HG03060 (cell line): ENCODE results near the gene RGS7.
"Not testable (repeated sequence)": the region's sequence is repeated elsewhere in the genome, so short reads cannot be mapped to it uniquely, and the experiment has no call there.

Experiments used
- ATAC-seq: cut with Tn5 transposase; IDR thresholded peaks from one replicate; pipeline ENCODE4 v1.9.1; 2021; ENCODE audit warnings: low read depth, moderate number of reproducible peaks; ENCODE audit not compliant: unreplicated experiment

Gene RGS7

DNA sequence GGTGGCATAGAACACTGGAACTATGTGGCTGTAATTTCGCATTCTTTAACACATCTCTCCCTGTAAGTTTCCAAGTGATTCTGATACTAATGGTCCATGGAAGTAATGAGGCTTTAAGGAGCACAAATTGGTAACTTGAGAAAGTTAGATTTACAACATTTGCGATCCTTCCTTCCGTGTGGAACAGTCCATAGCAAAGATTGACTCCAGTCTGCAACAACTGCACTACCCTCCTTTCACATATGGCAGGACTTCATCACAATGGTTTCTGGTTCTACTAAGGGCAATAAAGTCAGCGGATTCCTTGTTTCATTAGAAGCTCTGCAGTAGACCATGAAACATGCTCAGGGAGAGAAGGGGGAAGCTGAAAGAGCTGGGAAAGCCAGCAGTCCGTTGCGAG, 261.2 kb downstream of the RGS7 start:
- ATAC-seq, result no peak

DNA sequence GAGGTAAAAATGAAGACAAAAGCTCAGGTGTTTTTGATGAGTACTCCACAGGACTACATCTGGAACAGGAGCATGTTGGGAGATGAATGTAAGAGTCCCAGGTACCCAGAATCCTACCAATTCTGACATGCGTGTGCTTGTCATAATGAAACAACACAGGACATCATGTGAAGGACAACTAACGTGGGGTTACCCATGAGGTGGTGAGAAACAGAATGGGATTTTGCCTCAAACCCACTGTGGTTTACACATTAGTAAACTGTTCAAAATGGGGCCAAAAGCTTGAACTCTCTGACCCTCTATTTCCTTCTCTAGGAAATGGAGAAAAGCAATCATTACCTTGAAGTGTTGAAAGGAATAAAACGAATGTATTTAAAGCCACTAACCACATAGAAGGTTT, 266.2 kb downstream of the RGS7 start:
- no peak for ATAC-seq

DNA sequence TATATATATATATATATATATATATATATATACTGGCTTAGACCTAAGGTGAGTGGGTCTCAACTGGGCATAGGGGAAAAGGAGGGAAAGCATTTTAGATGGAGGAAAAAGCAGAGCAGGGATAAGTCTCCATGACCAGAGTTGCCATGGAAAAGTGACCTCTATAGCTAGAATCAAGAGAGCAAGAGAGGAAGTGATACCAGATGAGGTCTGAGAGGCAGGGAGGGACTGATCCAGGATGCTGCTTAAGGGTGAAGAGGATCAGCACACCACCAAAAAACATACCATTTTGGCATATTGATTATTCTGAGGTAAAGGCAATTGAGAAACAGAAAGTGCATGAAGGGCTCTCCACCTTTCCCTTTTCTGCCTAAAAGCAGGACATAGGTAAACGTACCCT, 267.9 kb downstream of the RGS7 start:
- ATAC-seq, result not testable (repeated sequence)

DNA sequence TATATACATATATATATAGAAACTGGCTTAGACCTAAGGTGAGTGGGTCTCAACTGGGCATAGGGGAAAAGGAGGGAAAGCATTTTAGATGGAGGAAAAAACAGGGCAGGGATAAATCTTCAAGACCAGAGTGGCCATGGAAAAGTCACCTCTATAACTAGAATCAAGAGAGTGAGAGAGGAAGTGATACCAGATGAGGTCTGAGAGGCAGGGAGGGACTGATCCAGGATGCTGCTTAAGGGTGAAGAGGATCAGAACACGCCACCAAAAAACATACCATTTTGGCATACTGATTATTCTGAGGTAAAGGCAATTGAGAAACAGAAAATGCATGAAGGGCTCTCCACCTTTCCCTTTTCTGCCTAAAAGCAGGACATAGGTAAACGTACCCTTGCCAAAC, 268.9 kb downstream of the RGS7 start:
- ATAC-seq, result not testable (repeated sequence)

- ATAC-seq, result no peak
These were observed 270.3 kb downstream of the RGS7 start for GRCh38 chr1:241086686-241087085.

DNA sequence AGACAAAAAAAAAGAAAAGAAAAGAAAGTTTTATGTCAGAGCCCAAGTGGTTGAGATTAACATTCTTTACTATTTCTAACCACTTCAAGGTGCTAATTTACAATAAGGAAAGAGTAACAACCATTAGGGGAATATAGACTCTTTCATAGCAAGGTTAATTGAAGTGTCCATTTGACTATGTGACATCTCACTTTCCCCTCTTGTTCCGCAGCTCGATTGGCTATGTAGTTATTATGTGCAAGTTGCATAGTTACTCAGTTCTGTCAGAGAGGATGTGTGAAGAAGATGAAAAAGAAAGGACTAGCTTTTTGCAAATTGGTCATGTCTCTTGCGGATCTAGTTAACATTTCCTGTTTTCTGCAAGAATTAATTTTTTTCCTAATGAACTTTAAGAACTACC, 273.7 kb downstream of the RGS7 start:
- ATAC-seq, result no peak

DNA sequence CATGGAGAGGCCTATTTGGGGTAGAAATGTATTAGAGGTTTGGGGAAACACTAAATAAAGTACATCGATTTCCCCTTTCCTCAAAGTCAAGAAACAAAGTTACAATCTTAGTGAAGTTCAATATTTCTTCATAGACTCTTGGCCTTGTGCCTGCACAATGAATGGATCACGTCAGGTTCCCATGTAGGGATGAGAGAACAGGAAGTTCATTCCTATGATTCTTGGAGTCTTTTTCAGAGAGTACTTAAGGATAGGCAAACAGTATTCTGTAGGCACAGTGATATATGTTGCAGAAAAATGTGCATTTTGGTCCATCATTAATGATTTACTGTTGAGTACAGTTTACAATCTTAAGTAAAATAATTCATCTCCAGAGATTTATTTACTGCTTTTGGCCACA, 275.5 kb downstream of the RGS7 start:
- no peak for ATAC-seq

DNA sequence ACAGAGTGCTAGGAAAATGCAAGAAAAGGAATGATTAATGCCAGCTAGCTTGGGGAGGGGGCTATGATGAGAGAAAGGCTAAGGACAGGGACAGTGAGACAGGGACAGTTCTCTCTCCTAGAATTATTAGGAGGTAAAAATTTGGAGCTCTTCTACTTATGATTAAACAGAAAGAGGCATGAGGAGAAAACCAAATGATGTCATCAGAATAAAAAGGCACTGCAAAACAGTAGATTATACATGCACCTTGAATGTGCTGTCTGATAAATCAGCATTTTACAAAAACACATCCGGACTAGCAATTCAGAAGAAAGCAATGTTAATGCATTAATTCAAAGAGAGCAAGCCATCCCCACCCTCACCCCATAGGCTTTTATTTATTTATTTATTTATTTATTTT, 277.5 kb downstream of the RGS7 start:
- no peak for ATAC-seq

- no peak for ATAC-seq
These were observed 278.0 kb downstream of the RGS7 start for GRCh38 chr1:241079047-241079446.

GRCh38 chr1:241077386-241078147, 279.4 kb downstream of the RGS7 start:
- ATAC-seq, result no peak

DNA sequence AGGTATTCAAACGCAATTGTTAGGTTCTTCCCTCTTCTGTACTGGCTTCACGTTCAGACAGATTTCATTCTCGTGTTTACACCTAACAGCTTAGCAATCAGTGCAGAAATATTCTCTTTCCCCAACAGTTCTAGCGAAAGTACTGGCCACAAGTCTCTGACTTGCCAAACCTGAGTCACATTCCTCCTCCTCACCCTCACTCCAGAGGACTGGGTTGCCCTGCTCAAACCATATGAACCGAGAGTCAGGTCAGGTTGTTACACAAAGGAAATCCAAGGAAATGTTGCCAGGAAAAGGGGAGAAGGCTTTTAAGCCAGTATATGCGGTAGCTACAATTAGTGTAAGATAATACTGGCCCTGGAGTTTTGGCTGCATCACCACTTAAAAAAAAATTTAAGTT, 282.5 kb downstream of the RGS7 start:
- ATAC-seq, result no peak

- no peak for ATAC-seq
These were observed 288.6 kb downstream of the RGS7 start for GRCh38 chr1:241068359-241068758.

GRCh38 chr1:241063276-241063675, 293.7 kb downstream of the RGS7 start:
- no peak for ATAC-seq

- ATAC-seq, result no peak
These were observed 295.9 kb downstream of the RGS7 start for GRCh38 chr1:241061062-241061461.

- ATAC-seq, result no peak
These were observed 308.4 kb downstream of the RGS7 start for GRCh38 chr1:241048622-241049021.

- ATAC-seq, result no peak
These were observed 311.3 kb downstream of the RGS7 start for GRCh38 chr1:241045659-241046058.

DNA sequence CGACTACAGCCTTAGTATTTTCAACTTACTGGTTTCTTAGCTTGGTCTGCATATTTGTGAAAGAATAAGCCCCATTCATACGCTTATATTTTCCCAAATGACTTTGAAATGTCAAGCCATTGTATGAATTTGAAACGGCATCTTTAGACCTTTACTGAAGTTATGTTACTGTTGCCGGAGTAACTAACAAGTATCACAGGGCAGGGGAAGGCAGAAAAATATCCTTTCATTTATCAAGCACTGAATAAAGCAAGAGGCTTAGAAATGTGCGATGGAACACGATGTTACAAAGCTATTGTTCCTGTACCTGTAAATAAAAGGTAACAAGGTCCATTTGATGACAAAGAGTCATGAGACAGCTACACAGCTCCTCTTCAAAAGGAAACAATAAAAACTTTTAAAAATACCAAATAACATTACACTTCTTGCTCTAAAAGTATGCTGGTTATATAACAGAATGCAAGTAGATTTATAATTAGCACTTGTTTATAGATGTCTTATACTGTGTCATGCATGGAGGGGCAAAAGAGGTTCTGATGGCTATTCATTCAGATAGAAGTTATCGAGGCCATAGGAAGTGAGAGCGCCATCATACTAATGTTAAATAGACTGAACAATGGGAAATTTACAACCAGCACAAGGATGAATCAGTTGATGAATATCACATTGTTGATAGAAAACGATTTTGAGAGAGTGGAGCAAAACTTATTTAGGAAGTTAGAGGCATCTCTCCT, 322.6 kb downstream of the RGS7 start:
- ATAC-seq, result no peak

DNA sequence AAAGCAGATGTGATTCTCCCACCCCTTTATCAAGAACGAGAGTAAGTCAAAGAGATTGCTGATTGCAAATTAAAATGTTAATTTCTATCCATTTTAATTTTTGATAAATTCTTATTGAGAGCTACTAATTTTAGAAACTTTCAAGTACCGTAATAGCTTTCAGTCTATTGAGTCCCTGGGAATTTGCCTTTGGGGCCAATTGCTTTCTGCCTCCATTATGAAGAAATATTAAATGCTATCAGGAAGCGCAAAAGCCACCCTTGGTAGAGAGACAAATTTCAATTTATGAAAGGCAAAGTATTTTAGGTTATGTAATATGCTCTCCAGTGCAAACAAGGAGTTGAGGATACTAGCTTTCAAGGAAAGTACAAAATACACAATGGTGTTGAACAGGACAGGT, 332.2 kb downstream of the RGS7 start:
- ATAC-seq, result no peak

DNA sequence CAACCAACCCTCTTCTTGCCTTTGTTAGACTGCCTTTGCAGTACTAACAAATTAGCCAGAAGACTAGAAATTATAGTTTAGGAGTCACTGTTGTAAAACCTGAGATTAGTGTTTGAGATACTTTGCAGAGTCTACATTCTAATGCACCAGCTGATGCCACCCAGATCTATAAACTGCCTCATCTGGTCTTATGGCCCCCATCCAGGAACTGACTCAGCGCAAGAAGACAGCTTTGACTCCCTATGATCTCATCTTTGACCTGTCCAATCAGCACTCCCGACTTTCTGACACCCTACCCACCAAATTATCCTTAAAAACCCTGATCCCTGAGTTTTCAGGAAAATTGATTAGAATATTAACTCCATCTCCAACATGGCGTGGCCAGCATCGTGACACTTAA, 334.6 kb downstream of the RGS7 start:
- no peak for ATAC-seq

DNA sequence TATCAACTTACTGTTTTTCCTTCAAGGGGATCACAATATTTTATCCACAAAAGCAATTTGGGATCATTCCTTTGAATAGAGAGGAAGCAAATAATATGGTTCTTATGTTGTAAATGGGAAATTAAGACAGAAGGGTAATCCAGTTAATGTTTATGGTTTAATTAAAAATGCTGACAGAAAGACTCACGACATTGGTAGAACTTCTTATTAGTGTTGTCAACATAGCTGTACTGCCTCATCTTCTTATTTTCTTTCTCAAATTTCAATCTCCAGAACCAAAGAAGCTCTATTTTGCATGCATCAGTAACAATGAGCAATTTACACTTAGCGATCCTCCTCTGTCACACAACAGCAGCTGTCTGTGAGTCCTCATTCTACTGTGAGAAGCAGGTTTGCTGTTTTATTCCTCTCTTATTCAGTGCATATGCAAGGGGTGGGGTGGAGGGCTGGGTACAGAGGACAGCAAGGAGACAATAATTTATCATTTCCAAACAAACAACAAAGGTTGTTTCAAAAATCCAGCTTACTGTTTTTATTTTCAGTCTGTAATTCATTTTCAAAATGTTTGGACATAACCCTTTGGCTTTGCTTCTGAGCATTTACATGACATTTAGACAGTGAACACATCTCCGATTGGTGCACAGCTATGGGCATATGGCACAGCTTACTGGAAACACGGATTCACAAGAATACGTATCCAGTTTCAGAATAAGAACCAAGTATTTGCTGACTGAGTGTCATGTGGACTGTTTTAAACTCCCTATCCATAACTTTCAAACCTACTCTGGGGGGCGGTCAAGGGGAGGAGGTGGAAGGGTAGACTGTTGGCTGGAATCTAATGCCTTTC, 335.9 kb downstream of the RGS7 start:
- ATAC-seq, result no peak

GRCh38 chr1:241012708-241013340, 344.2 kb downstream of the RGS7 start:
- no peak for ATAC-seq
